ENCODE results near the gene FRMD4B. TPM values are rescaled to one million over a fixed set of nuclear protein-coding genes. Genes with fewer than 3 reads are reported as not detected.

Gene FRMD4B
- total RNA-seq, 2 experiments from 2014 or later = 55.8 to 68.2 TPM

- no peaks in the 10 kb centered on the region for H3K9me3 Mint-ChIP-seq (ENCODE audit: low read depth)
- H3K4me3 Mint-ChIP-seq = no peak overlapping the region
- peaks cover 8% of the 10 kb centered on the region for H3K36me3 Mint-ChIP-seq
- CTCF ChIA-PET = interaction anchor here (14.8 kb wide), 1 partner anchor 142 kb away, joined by 291 read pairs; no protein-coding TSS in a partner anchor
- ATAC-seq (no peak), DNase-seq (no peak)
- peaks cover 9% of the 10 kb centered on the region for H3K4me1 Mint-ChIP-seq
- H3K27me3 Mint-ChIP-seq = no peaks in the 10 kb centered on the region
- H3K27ac Mint-ChIP-seq = no peak overlapping the region
These were observed 220.1 kb downstream of the FRMD4B start for GRCh38 chr3:69165744-69166143.

- no peak overlapping the region for H3K4me3 Mint-ChIP-seq
- peaks cover 18% of the 10 kb centered on the region for H3K4me1 Mint-ChIP-seq
- DNase-seq (no peak), ATAC-seq (no peak)
- CTCF ChIA-PET = interaction anchor here (14.8 kb wide), 1 partner anchor 144 kb away, joined by 291 read pairs; no protein-coding TSS in a partner anchor
- H3K9me3 Mint-ChIP-seq (ENCODE audit: low read depth) = no peaks in the 10 kb centered on the region
- H3K36me3 Mint-ChIP-seq = peaks cover 3% of the 10 kb centered on the region
- H3K27ac Mint-ChIP-seq = no peak overlapping the region
- no peaks in the 10 kb centered on the region for H3K27me3 Mint-ChIP-seq
These were observed 221.6 kb downstream of the FRMD4B start for GRCh38 chr3:69164296-69164695.

GRCh38 chr3:69162308-69162980, 223.4 kb downstream of the FRMD4B start:
- H3K9me3 Mint-ChIP-seq (ENCODE audit: low read depth) = no peaks in the 10 kb centered on the region
- peaks cover 18% of the 10 kb centered on the region for H3K4me1 Mint-ChIP-seq
- no peaks in the 10 kb centered on the region for H3K27me3 Mint-ChIP-seq
- no peak overlapping the region for H3K27ac Mint-ChIP-seq
- ATAC-seq (no peak), DNase-seq (no peak)
- CTCF ChIA-PET = interaction anchor here (0.7 to 14.8 kb wide), 34 partner anchors 8 to 277 kb away, joined by 3 to 291 read pairs (median 6); no protein-coding TSS in a partner anchor
- no peaks in the 10 kb centered on the region for H3K36me3 Mint-ChIP-seq
- H3K4me3 Mint-ChIP-seq = no peak overlapping the region

GRCh38 chr3:69161587-69162307, 224.1 kb downstream of the FRMD4B start:
- Mint-ChIP-seq H3K4me1 (peaks cover 18% of the 10 kb centered on the region), H3K9me3 (ENCODE audit: low read depth) (no peaks in the 10 kb centered on the region), H3K36me3 (no peaks in the 10 kb centered on the region), H3K4me3 (no peak overlapping the region), H3K27ac (peak overlapping the region; percentile 11), H3K27me3 (no peaks in the 10 kb centered on the region)
- DNase-seq (peak; percentile 53), ATAC-seq (peak; percentile 69)
- CTCF ChIA-PET = interaction anchor here (0.8 to 14.8 kb wide), 49 partner anchors 9 to 278 kb away, joined by 3 to 291 read pairs (median 4); no protein-coding TSS in a partner anchor

- ATAC-seq (peak; percentile 48), DNase-seq (no peak)
- H3K9me3 Mint-ChIP-seq (ENCODE audit: low read depth) = no peaks in the 10 kb centered on the region
- peaks cover 8% of the 10 kb centered on the region for H3K27me3 Mint-ChIP-seq
- no peak overlapping the region for H3K27ac Mint-ChIP-seq
- CTCF ChIA-PET = interaction anchor here (0.7 to 14.8 kb wide), 16 partner anchors 10 to 250 kb away, joined by 3 to 291 read pairs (median 4); partner anchors contain the start of gene FRMD4B
- peaks cover 18% of the 10 kb centered on the region for H3K4me1 Mint-ChIP-seq
- H3K4me3 Mint-ChIP-seq = no peak overlapping the region
- no peaks in the 10 kb centered on the region for H3K36me3 Mint-ChIP-seq
These were observed 225.4 kb downstream of the FRMD4B start for GRCh38 chr3:69160525-69160924.

GRCh38 chr3:69160107-69160506, 225.8 kb downstream of the FRMD4B start:
- H3K4me1 Mint-ChIP-seq = peaks cover 18% of the 10 kb centered on the region
- CTCF ChIA-PET = interaction anchor here (1.0 to 14.8 kb wide), 8 partner anchors 10 to 250 kb away, joined by 3 to 291 read pairs (median 5); partner anchors contain the start of genes FRMD4B and LMOD3
- peak; percentile 24 for ATAC-seq

GRCh38 chr3:69149586-69149985, 236.3 kb downstream of the FRMD4B start:
- ATAC-seq = no peak
- no peak for DNase-seq
- Mint-ChIP-seq H3K4me3 (no peak overlapping the region), H3K9me3 (ENCODE audit: low read depth) (no peaks in the 10 kb centered on the region), H3K4me1 (no peaks in the 10 kb centered on the region), H3K36me3 (no peaks in the 10 kb centered on the region), H3K27ac (no peak overlapping the region), H3K27me3 (peaks cover 7% of the 10 kb centered on the region)
- CTCF ChIA-PET = interaction anchor here (1.5 kb wide), 1 partner anchor 12 kb away, joined by 4 read pairs; no protein-coding TSS in a partner anchor

More at GRCh38 chr3:69160107-69160506, 225.8 kb downstream of the FRMD4B start:
- no peak overlapping the region for H3K27ac Mint-ChIP-seq
- no peak overlapping the region for H3K4me3 Mint-ChIP-seq
- H3K27me3 Mint-ChIP-seq = peaks cover 11% of the 10 kb centered on the region
- no peaks in the 10 kb centered on the region for H3K36me3 Mint-ChIP-seq
- H3K9me3 Mint-ChIP-seq (ENCODE audit: low read depth) = no peaks in the 10 kb centered on the region
- DNase-seq = no peak

GRCh38 chr3:69145688-69146087, 240.2 kb downstream of the FRMD4B start:
- Mint-ChIP-seq H3K36me3 (no peaks in the 10 kb centered on the region), H3K27me3 (peaks cover 2% of the 10 kb centered on the region), H3K4me3 (no peak overlapping the region), H3K4me1 (no peaks in the 10 kb centered on the region), H3K27ac (no peak overlapping the region), H3K9me3 (ENCODE audit: low read depth) (no peaks in the 10 kb centered on the region)
- CTCF ChIA-PET = interaction anchor here (0.9 kb wide), 2 partner anchors 16 to 161 kb away, joined by 3 to 4 read pairs; no protein-coding TSS in a partner anchor
- DNase-seq (no peak), ATAC-seq (no peak)

GRCh38 chr3:69144631-69145245, 241.2 kb downstream of the FRMD4B start:
- CTCF ChIA-PET = interaction anchor here (0.8 to 0.9 kb wide), 2 partner anchors 17 to 161 kb away, joined by 3 to 4 read pairs; no protein-coding TSS in a partner anchor
- no peaks in the 10 kb centered on the region for H3K9me3 Mint-ChIP-seq (ENCODE audit: low read depth)
- H3K4me3 Mint-ChIP-seq = no peak overlapping the region
- H3K36me3 Mint-ChIP-seq = no peaks in the 10 kb centered on the region
- H3K27me3 Mint-ChIP-seq = peaks cover 6% of the 10 kb centered on the region
- DNase-seq (no peak), ATAC-seq (no peak)
- H3K4me1 Mint-ChIP-seq = no peaks in the 10 kb centered on the region
- no peak overlapping the region for H3K27ac Mint-ChIP-seq

- CTCF ChIA-PET = no interaction called here
- H3K4me1 Mint-ChIP-seq = no peaks in the 10 kb centered on the region
- peaks cover 12% of the 10 kb centered on the region for H3K27me3 Mint-ChIP-seq
These were observed 242.3 kb downstream of the FRMD4B start for GRCh38 chr3:69143612-69144011.

GRCh38 chr3:69142797-69143454, 243.0 kb downstream of the FRMD4B start:
- no peak overlapping the region for H3K27ac Mint-ChIP-seq
- H3K9me3 Mint-ChIP-seq (ENCODE audit: low read depth) = no peaks in the 10 kb centered on the region
- CTCF ChIA-PET = interaction anchor here (1.4 kb wide), 1 partner anchor 20 kb away, joined by 3 read pairs; no protein-coding TSS in a partner anchor
- no peaks in the 10 kb centered on the region for H3K36me3 Mint-ChIP-seq
- ATAC-seq = no peak
- H3K27me3 Mint-ChIP-seq = peaks cover 12% of the 10 kb centered on the region
- no peaks in the 10 kb centered on the region for H3K4me1 Mint-ChIP-seq
- DNase-seq = no peak
- H3K4me3 Mint-ChIP-seq = no peak overlapping the region

More at GRCh38 chr3:69143612-69144011, 242.3 kb downstream of the FRMD4B start:
- Mint-ChIP-seq H3K36me3 (no peaks in the 10 kb centered on the region), H3K4me3 (no peak overlapping the region), H3K9me3 (ENCODE audit: low read depth) (no peaks in the 10 kb centered on the region), H3K27ac (no peak overlapping the region)
- no peak for ATAC-seq
- DNase-seq = no peak

- Mint-ChIP-seq H3K4me1 (no peaks in the 10 kb centered on the region), H3K27me3 (peaks cover 12% of the 10 kb centered on the region), H3K27ac (no peak overlapping the region), H3K9me3 (ENCODE audit: low read depth) (no peaks in the 10 kb centered on the region), H3K36me3 (no peaks in the 10 kb centered on the region), H3K4me3 (no peak overlapping the region)
- no peak for DNase-seq
- no peak for ATAC-seq
- CTCF ChIA-PET = interaction anchor here (1.4 kb wide), 1 partner anchor 21 kb away, joined by 3 read pairs; no protein-coding TSS in a partner anchor
These were observed 243.8 kb downstream of the FRMD4B start for GRCh38 chr3:69142090-69142489.
